Uterus (tissue), 4 donors: Measurements from ENCODE around the gene ITPR2. TPM values are rescaled to one million over a fixed set of nuclear protein-coding genes. Genes with fewer than 3 reads are reported as not detected.

Source experiments
- DNase-seq, 2 donors: peaks; one replicate each; pipeline ENCODE4 v3.0.0-alpha.2; 2019 to 2020
- H3K27ac ChIP-seq, 2 donors: fragments of 200-600 bp; sonication (generic); 1 replicate in 1 of 2; 2 replicates in 1 of 2; pipeline ENCODE4 v1.5.1; 2016 to 2018
- H3K27me3 ChIP-seq, 2 donors: fragments of 200-600 bp; sonication (generic); one replicate each; pipeline ENCODE4 v1.5.1; 2018 to 2019; ENCODE audit warnings: control low read depth in 1 of 2
- H3K36me3 ChIP-seq, 2 donors: fragments of 200-600 bp; sonication (generic); one replicate each; pipeline ENCODE4 v1.5.1; 2019; ENCODE audit warnings: control low read depth in 1 of 2
- H3K4me1 ChIP-seq, 2 donors: fragments of 200-600 bp; sonication (generic); one replicate each; pipeline ENCODE4 v1.5.1; 2018 to 2019; ENCODE audit warnings: control low read depth in 1 of 2
- H3K4me3 ChIP-seq, 2 donors: fragments of 200-600 bp; sonication (generic); 1 replicate in 1 of 2; 2 replicates in 1 of 2; pipeline ENCODE4 v1.5.1; 2018 to 2019; ENCODE audit warnings: mild to moderate bottlenecking in 1 of 2
- H3K9me3 ChIP-seq, 2 donors: fragments of 200-600 bp; sonication (generic); one replicate each; pipeline ENCODE4 v1.5.1; 2019; ENCODE audit warnings: control low read depth in 1 of 2
- CTCF ChIP-seq, 4 experiments: fragments of 200-600 bp in 2 of 4; fragments of 450-650 bp in 2 of 4; sonication (generic) in 2 of 4; IDR thresholded peaks; one replicate each; pipeline ENCODE4 v1.5.1; 2016 to 2019; ENCODE audit warnings: antibody characterized with exemption in 4 of 4, mild to moderate bottlenecking in 2 of 4, moderate library complexity in 1 of 4
- POLR2A ChIP-seq, 2 donors: fragments of 450-650 bp; IDR thresholded peaks; one replicate each; pipeline ENCODE4 v1.6.1; 2016; ENCODE audit warnings: antibody characterized with exemption in 2 of 2, mild to moderate bottlenecking in 1 of 2, moderate library complexity in 1 of 2
- intact Hi-C: fragments of 100-400 bp; cut with DNase I; formaldehyde crosslinking; loops from one replicate; pipeline ENCODE4 v1.15.1; 2023; ENCODE audit warnings: low total_unique reads
- total RNA-seq, 4 donors: library from RNA; depleted of rRNA in 3 of 4; stranded (reverse); fragments of >200 nt in 3 of 4; gene quantifications; one replicate each; pipeline versions ENCODE4 v1.1.0 to v1.2.4, GENCODE V29; 2014 to 2023
- donor health status: DM: yes; HTN: yes; CAD: no.

ITPR2 gene
- total RNA-seq, 4 donors from 2014 or later: 53.5 to 271 (median 60.4) TPM

GRCh38 chr12:26661399-26661798, 171.6 kb downstream of the ITPR2 start:
- Histone ChIP-seq H3K27me3 (no peaks in the 10 kb centered on the region), H3K9me3 (no peaks in the 10 kb centered on the region), H3K36me3 (no peaks in the 10 kb centered on the region), H3K4me1 (no peaks in the 10 kb centered on the region), H3K27ac (no peak overlapping the region), H3K4me3 (no peak overlapping the region)
- intact Hi-C loops: no loop called here
- DNase-seq: no peak
- TF ChIP-seq CTCF (IDR thresholded peaks at IDR 0.05) (no peak), POLR2A (IDR thresholded peaks at IDR 0.05) (no peak)

DNA sequence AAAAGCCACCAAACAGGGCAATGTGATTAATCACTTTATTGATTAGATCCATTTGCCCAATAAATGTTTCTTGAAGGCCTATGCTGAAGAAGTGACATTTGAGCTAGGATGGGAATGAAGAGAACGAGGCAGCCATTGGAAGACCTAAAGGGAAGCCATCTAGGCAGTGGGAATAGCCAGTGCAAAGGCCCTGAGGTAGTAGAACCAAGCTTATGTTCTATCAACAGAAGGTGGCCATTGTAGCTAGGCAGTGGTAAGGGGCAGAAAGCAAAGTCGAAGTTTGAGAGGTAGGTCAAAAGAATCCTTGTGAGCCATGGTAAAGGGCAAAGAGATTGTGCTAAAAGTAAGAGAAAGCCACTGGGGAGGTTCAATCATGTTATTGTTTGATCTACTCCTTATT, 173.1 kb downstream of the ITPR2 start:
- no peak overlapping the region for H3K4me3 ChIP-seq
- intact Hi-C loops: no loop called here
- no peak overlapping the region for H3K27ac ChIP-seq
- DNase-seq: no peak
- no peaks in the 10 kb centered on the region for H3K36me3 ChIP-seq
- H3K9me3 ChIP-seq: no peaks in the 10 kb centered on the region
- no peaks in the 10 kb centered on the region for H3K27me3 ChIP-seq
- no peak for TF ChIP-seq CTCF (IDR thresholded peaks at IDR 0.05)
- TF ChIP-seq POLR2A (IDR thresholded peaks at IDR 0.05): no peak
- H3K4me1 ChIP-seq: no peaks in the 10 kb centered on the region

DNA sequence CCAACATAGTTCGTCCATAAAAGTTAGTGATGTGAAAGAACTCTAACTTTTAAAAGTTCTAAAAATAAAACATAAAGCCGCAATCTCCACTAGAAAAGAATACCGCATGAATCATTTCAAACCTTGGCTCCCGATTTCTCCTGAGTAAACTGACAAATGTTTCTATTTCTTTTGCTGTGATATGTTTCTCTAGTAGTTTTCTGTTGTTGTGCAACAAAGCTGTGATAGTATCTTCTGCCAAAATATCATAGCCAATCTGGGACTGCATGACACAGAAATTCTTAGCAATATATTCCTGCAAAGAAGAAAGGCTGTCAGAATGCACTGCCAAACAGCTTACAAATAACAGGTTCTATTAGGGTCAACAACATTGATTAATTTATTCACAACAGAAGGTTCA, 174.0 kb downstream of the ITPR2 start:
- no peaks in the 10 kb centered on the region for H3K27me3 ChIP-seq
- no peaks in the 10 kb centered on the region for H3K36me3 ChIP-seq
- TF ChIP-seq POLR2A (IDR thresholded peaks at IDR 0.05): no peak
- no peak for TF ChIP-seq CTCF (IDR thresholded peaks at IDR 0.05)
- no peaks in the 10 kb centered on the region for H3K4me1 ChIP-seq
- intact Hi-C loops: no loop called here
- H3K9me3 ChIP-seq: no peaks in the 10 kb centered on the region
- no peak overlapping the region for H3K4me3 ChIP-seq
- no peak for DNase-seq
- H3K27ac ChIP-seq: peak overlapping the region; percentile 22 to 27

- no peaks in the 10 kb centered on the region for H3K9me3 ChIP-seq
- no peak for DNase-seq
- no peak for TF ChIP-seq CTCF (IDR thresholded peaks at IDR 0.05)
- H3K36me3 ChIP-seq: no peaks in the 10 kb centered on the region
- intact Hi-C loops: no loop called here
- H3K4me1 ChIP-seq: no peaks in the 10 kb centered on the region
- H3K4me3 ChIP-seq: no peak overlapping the region
- no peaks in the 10 kb centered on the region for H3K27me3 ChIP-seq
- no peak overlapping the region for H3K27ac ChIP-seq
Observed at GRCh38 chr12:26654623-26655022, 178.4 kb downstream of the ITPR2 start.

DNA sequence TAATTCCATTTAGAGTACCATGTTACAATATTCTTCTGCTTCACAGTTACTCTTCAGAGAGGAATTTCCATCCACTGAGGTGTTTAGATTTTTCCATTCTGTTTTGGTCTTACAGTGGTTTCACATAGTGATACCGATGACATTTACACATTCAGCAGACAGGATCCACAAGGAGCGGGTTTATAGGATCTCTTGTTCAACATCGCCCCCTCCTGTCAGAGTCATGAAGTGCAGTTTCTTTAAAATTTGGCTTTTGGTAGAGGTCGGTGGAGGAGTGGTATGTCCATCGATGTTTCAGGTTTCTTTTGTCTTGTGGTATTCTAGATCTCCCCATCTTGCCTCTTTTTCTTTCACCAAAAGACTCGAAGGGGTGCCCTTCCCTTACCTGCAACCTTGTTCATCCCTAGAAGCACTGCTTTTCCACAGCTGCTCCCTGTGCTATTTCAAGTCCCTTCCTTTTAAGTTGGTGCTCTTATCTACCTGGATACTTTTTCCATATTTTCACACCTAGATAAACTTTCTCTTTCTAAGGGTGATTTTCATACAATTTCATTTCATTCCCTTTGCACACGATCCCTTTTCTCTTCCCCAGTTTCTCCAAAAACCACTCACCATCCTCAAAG, 181.3 kb downstream of the ITPR2 start:
- DNase-seq: peak; percentile 35 to 52
- Histone ChIP-seq H3K4me1 (no peaks in the 10 kb centered on the region), H3K27ac (no peak overlapping the region), H3K4me3 (no peak overlapping the region), H3K27me3 (no peaks in the 10 kb centered on the region), H3K36me3 (no peaks in the 10 kb centered on the region), H3K9me3 (no peaks in the 10 kb centered on the region)
- TF ChIP-seq CTCF (IDR thresholded peaks at IDR 0.05): peak; percentile 53 to 70 (median 62)
- TF ChIP-seq POLR2A (IDR thresholded peaks at IDR 0.05): no peak
- intact Hi-C loops: no loop called here
